ENCODE measurements around the gene PDCD4. TPM values are rescaled to one million over a fixed set of nuclear protein-coding genes. Genes with fewer than 3 reads are reported as not detected.

The PDCD4 gene
- total RNA-seq, 4 donors from 2014 or later, result 6.4 to 15.6 (median 9.8) TPM

GRCh38 chr10:110947061-110947595 lies 75.4 kb downstream of the PDCD4 start:
- TF ChIP-seq CTCF (IDR thresholded peaks at IDR 0.05 in 4 of 5, conservative IDR thresholded peaks at IDR 0.05 in 1 of 5) (no peak), POLR2A (IDR thresholded peaks at IDR 0.05) (no peak)
- DNase-seq (no peak), ATAC-seq (no peak)
- Histone ChIP-seq H3K27me3 (no peaks in the 10 kb centered on the region), H3K9me3 (no peaks in the 10 kb centered on the region), H3K4me1 (peaks cover 16% of the 10 kb centered on the region in 2 donors), H3K27ac (no peak overlapping the region), H3K36me3 (no peaks in the 10 kb centered on the region), H3K4me3 (no peak overlapping the region)
- intact Hi-C loops (cut with DNase I; ENCODE audit: low total_unique reads), result no loop called here
- in situ Hi-C loops (cut with MboI; ENCODE audit: low sequenced_read_pairs in 4 of 4), result no loop called here

Other genes with a start within 250 kb of the PDCD4 start
- 10 to 100 TPM in 2 of 4 donors, 1 to 10 TPM in 2; 7.4 to 18.4 (median 10.2) TPM for gene RBM20, start 227.6 kb upstream of the PDCD4 start, total RNA-seq
- gene BBIP1, start 47.3 kb downstream of the PDCD4 start, total RNA-seq, result 10 to 100 TPM in 3 of 4 donors, 1 to 10 TPM in 1; 8.9 to 15.3 (median 11.7) TPM
- 10 to 100 TPM; 35.3 to 51.5 (median 43.5) TPM for gene SHOC2, start 47.7 kb downstream of the PDCD4 start, total RNA-seq
- under 1 TPM; 0.19 to 0.94 (median 0.36) TPM for gene ADRA2A, start 205.1 kb downstream of the PDCD4 start, total RNA-seq

Measured in gastrocnemius medialis (tissue), 4 donors.